Fibroblast of skin of left biceps (primary cell): Measurements from ENCODE around the gene MPL.
"Not testable (repeated sequence)": the region's sequence is repeated elsewhere in the genome, so short reads cannot be mapped to it uniquely, and the experiment has no call there.

Experiments used
- DNase-seq, 2 experiments: peaks; one replicate each; pipeline ENCODE4 v3.0.0-alpha.2; 2013; ENCODE audit warnings: low read depth in 2 of 2

MPL gene

GRCh38 chr1:43354936-43355335 is 17.3 kb downstream of the MPL start:
- DNase-seq: no peak

GRCh38 chr1:43357251-43357650 is 19.6 kb downstream of the MPL start:
- no peak for DNase-seq

GRCh38 chr1:43358121-43358745 is 20.6 kb downstream of the MPL start:
- no peak for DNase-seq

- DNase-seq: peak; percentile 80 to 88
These were observed 21.4 kb downstream of the MPL start, which contains the start of gene CDC20 for GRCh38 chr1:43358746-43359693. TSS of gene CDC20 (plus strand) at chr1:43358981. CDS start at chr1:43359216, 235 bp downstream.

GRCh38 chr1:43359696-43360095 is 22.1 kb downstream of the MPL start:
- no peak for DNase-seq

- DNase-seq: no peak
These were observed 23.0 kb downstream of the MPL start for GRCh38 chr1:43360616-43361015.

GRCh38 chr1:43363283-43363934 is 25.8 kb downstream of the MPL start:
- no peak for DNase-seq

GRCh38 chr1:43363935-43364525 is 26.4 kb downstream of the MPL start:
- no peak for DNase-seq

- DNase-seq: no peak
These were observed 28.1 kb downstream of the MPL start for GRCh38 chr1:43365678-43366077.

- DNase-seq: no peak
These were observed 28.6 kb downstream of the MPL start for GRCh38 chr1:43366179-43366578.

- DNase-seq: no peak
These were observed 29.0 kb downstream of the MPL start for GRCh38 chr1:43366601-43367025.

GRCh38 chr1:43367026-43367903 is 29.6 kb downstream of the MPL start:
- DNase-seq: no peak

- DNase-seq: peak; percentile 42 to 47
These were observed 30.5 kb downstream of the MPL start, which contains the start of gene ELOVL1 for GRCh38 chr1:43367904-43368645. TSS of gene ELOVL1 (minus strand) at chr1:43368011. CDS start at chr1:43365609, 2,402 bp downstream.

- DNase-seq: no peak
These were observed 31.0 kb downstream of the MPL start for GRCh38 chr1:43368646-43369020.

- DNase-seq: not testable (repeated sequence)
These were observed 32.2 kb downstream of the MPL start for GRCh38 chr1:43369779-43370178.

- DNase-seq: no peak
These were observed 32.9 kb downstream of the MPL start for GRCh38 chr1:43370564-43370963.

- DNase-seq: no peak
These were observed 34.6 kb downstream of the MPL start for GRCh38 chr1:43372172-43372571.

GRCh38 chr1:43373066-43373940 is 35.7 kb downstream of the MPL start:
- peak in 1 of 2 experiments; percentile 24 for DNase-seq

GRCh38 chr1:43376723-43377235 is 39.2 kb downstream of the MPL start:
- no peak for DNase-seq
